ENCODE data around the gene OLIG2. TPM values are rescaled to one million over a fixed set of nuclear protein-coding genes. Genes with fewer than 3 reads are reported as not detected.

OLIG2 gene
- total and polyA plus RNA-seq, 2 of the 4 experiments (the other 2 are of a cell fraction) = not detected

GRCh38 chr21:32994305-32994704, 31.4 kb upstream of the OLIG2 start:
- H3K9me1 ChIP-seq (ENCODE audit: insufficient read depth, low read length) = no peaks in the 10 kb centered on the region
- DNase-seq (peak; percentile 31), ATAC-seq (ENCODE audit: low read depth) (peak; percentile 77)
- ChIA-PET POLR2A (ENCODE audit: unreplicated experiment) (interaction anchor here (0.6 kb wide), 1 partner anchor 126 kb away, joined by 3 read pairs; no protein-coding TSS in a partner anchor), CTCF (interaction anchor here (0.6 to 2.9 kb wide), 5 partner anchors 22 to 450 kb away, joined by 3 to 20 read pairs (median 5); no protein-coding TSS in a partner anchor)
- H3K4me3 ChIP-seq (ENCODE audit: insufficient read depth, low read depth, low read length) = no peak overlapping the region
- peaks cover 26% of the 10 kb centered on the region for H3K27me3 ChIP-seq (ENCODE audit: control insufficient read depth, insufficient read depth, low read length)
- no peak overlapping the region for H3K18ac ChIP-seq (ENCODE audit: low read depth, low read length)
- no peak overlapping the region for H3K27ac ChIP-seq (ENCODE audit: insufficient read depth, low read length)
- in situ Hi-C loops (cut with MboI; ENCODE audit: low sequenced_read_pairs) (loop anchor here (25.0 kb wide), 1 partner anchor 468 kb away; no protein-coding TSS in a partner anchor), intact Hi-C loops (cut with micrococcal nuclease) (loop anchor here (1.0 kb wide), 3 partner anchors 133 to 451 kb away; no protein-coding TSS in a partner anchor), dilution Hi-C loops (cut with HindIII; ENCODE audit: low sequenced_read_pairs, unreplicated experiment) (no loop called here)
- no CpG with 5 or more reads among the region's 3 CpGs for WGBS, 2 experiments (ENCODE audit: extremely low coverage in 2 of 2, insufficient read length in 1 of 2)
- no peak overlapping the region for H4K91ac ChIP-seq (ENCODE audit: insufficient read depth, low read depth, low read length)
- no peak overlapping the region for H3K4me2 ChIP-seq (ENCODE audit: low read depth, low read length)
- no peak overlapping the region for H2BK20ac ChIP-seq (ENCODE audit: low read depth, low read length)
- H4K5ac ChIP-seq (ENCODE audit: low read depth, low read length) = no peak overlapping the region
- TF ChIP-seq CTCF (conservative IDR thresholded peaks at IDR 0.05; ENCODE audit: low read depth, low read length) (peak; percentile 63), BHLHE40 (IDR thresholded peaks at IDR 0.05; ENCODE audit: low read depth, low read length) (no peak), MAZ (IDR thresholded peaks at IDR 0.05; ENCODE audit: borderline replicate concordance, low read depth, low read length) (no peak), CEBPB (IDR thresholded peaks at IDR 0.05; ENCODE audit: low read depth, low read length) (no peak), RCOR1 (IDR thresholded peaks at IDR 0.05; ENCODE audit: insufficient replicate concordance, low read length) (no peak), ELK1 (IDR thresholded peaks at IDR 0.05; ENCODE audit: borderline replicate concordance, low read depth, low read length) (no peak), RAD21 (IDR thresholded peaks at IDR 0.05; ENCODE audit: low read length) (peak; percentile 69), CHD1 (IDR thresholded peaks at IDR 0.05; ENCODE audit: low read depth, low read length) (no peak), RFX5 (IDR thresholded peaks at IDR 0.05; ENCODE audit: low read depth, low read length) (no peak), NFE2L2 (IDR thresholded peaks at IDR 0.05; ENCODE audit: low read depth, low read length) (no peak), MXI1 (IDR thresholded peaks at IDR 0.05; ENCODE audit: borderline replicate concordance, low read depth, low read length) (no peak), USF2 (IDR thresholded peaks at IDR 0.05; ENCODE audit: low read depth, low read length) (no peak), SMC3 (IDR thresholded peaks at IDR 0.05; ENCODE audit: low read depth, low read length) (peak; percentile 88), MAFK (IDR thresholded peaks at IDR 0.05; ENCODE audit: low read depth, low read length) (no peak), POLR2A (IDR thresholded peaks at IDR 0.05; ENCODE audit: low read depth, low read length) (no peak), FOS (IDR thresholded peaks at IDR 0.05; ENCODE audit: low read depth, low read length) (no peak)
- no peak overlapping the region for H2BK5ac ChIP-seq (ENCODE audit: low read depth, low read length, poor library complexity, severe bottlenecking)
- H4K20me1 ChIP-seq (ENCODE audit: insufficient read depth, low read length) = no peaks in the 10 kb centered on the region
- H3K56ac ChIP-seq (ENCODE audit: extremely low read depth, insufficient read depth, low read length) = no peak overlapping the region
- H3K79me1 ChIP-seq (ENCODE audit: low read depth in 1 of 2, low read length in 2 of 2) = no peaks in the 10 kb centered on the region
- no peaks in the 10 kb centered on the region for H3K36me3 ChIP-seq (ENCODE audit: control insufficient read depth, insufficient read depth, low read length)
- no peak overlapping the region for H2AK5ac ChIP-seq (ENCODE audit: low read depth, low read length)
- no peaks in the 10 kb centered on the region for H3K9me3 ChIP-seq (ENCODE audit: control insufficient read depth, insufficient read depth, low read length)
- H2BK15ac ChIP-seq (ENCODE audit: low read depth, low read length) = no peak overlapping the region
- no peak overlapping the region for H3K9ac ChIP-seq (ENCODE audit: low read depth, low read length)
- no peak overlapping the region for H3K14ac ChIP-seq (replicated peaks; ENCODE audit: low read depth, low read length)
- no peaks in the 10 kb centered on the region for H3K4me1 ChIP-seq (ENCODE audit: control insufficient read depth, insufficient read depth, low read length)
- H2BK120ac ChIP-seq (ENCODE audit: low read depth, low read length) = no peak overlapping the region
- no peak overlapping the region for H3K23ac ChIP-seq (ENCODE audit: low read depth, low read length)
- no peak overlapping the region for H3K4ac ChIP-seq (ENCODE audit: low read depth, low read length)
- H2AK9ac ChIP-seq (replicated peaks; ENCODE audit: low read depth, low read length, poor library complexity) = no peak overlapping the region
- no peak overlapping the region for H4K8ac ChIP-seq (ENCODE audit: low read depth in 2 of 2, low read length in 2 of 2)
- H2AFZ ChIP-seq (replicated peaks; ENCODE audit: low read length, poor library complexity) = no peak overlapping the region
- no TSS peak for BruUV-seq (replicated peaks)
